Stimulated activated CD8-positive, alpha-beta memory T cell treated with anti-CD3 and anti-CD28 coated beads, Interleukin-4, amount 100 ng/mL, for 1 hour (primary cell): Measurements from ENCODE around the gene VPS54.

Source experiments
- DNase-seq, 2 donors: peaks; one replicate each; pipeline ENCODE4 v3.0.0-alpha.2; 2020; ENCODE audit warnings: low read depth in 2 of 2, low spot score in 1 of 2

Gene VPS54

GRCh38 chr2:63903003-63903402, 116.2 kb downstream of the VPS54 start:
- DNase-seq = no peak

GRCh38 chr2:63902149-63902548, 117.1 kb downstream of the VPS54 start:
- DNase-seq = no peak

GRCh38 chr2:63899639-63900038, 119.6 kb downstream of the VPS54 start:
- no peak for DNase-seq

- DNase-seq = no peak
These were observed 120.4 kb downstream of the VPS54 start for GRCh38 chr2:63898839-63899238.

DNA sequence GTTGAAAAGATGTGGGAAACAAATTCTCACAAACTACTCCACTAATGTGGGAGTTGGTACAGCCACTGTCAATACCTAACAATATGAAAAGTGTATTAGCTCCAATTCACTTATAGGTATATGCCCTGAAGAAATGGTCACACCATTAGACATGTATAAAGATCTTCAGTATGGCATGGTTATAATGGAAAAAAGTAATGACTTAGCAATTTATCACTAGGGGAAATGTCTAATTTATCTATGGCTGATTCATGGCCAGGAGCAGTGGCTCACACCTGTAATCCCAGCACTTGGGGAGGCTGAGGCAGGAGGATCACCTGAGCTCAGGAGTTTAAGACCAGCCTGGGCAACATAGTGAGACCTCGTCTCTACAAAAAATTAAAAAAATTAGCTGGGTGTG, 125.1 kb downstream of the VPS54 start:
- no peak for DNase-seq

DNA sequence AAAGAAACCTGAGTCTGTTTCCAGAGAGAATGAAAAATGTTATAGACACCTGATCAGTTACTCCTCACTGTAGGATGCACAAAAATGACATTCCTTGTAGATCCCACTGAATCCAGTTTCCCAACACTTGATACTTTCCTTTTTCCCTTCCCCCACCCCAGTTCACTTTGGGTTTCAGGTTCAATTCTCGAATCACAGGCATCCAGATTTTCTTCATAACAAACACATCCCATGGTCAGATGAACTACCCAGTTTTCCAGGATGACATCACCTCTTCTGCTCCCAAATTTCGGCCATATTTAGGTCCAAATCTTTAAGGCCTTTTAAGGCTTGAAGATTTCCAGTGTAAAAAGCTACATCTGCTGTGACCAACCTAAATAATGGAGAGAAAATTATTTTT, 126.1 kb downstream of the VPS54 start:
- no peak for DNase-seq

DNA sequence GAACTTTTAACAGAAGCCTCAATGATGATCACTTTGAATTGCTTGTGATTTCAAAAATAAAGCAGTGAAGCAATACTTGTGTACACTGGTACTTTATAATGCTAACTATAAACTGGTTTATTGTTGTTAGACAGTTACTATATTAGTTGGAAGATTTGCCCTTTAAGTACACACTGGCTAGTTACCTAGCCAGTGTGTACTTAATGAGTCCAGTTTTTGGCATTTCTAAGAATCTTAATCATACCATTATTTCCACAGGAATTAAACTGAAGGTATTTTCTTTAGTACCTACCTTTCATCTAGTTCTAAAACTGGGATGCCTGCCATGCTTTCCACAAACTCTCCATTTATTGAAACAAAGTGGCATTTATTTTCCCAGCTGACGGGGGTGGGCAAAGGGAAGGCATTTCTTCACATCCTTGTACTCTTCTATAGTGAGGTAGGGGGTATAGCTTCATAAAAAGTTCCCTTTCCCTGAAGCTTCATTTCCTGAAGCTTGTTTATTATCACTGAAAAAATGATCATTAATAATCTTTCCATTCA, 127.7 kb downstream of the VPS54 start:
- DNase-seq = no peak

- no peak for DNase-seq
These were observed 128.6 kb downstream of the VPS54 start for GRCh38 chr2:63890678-63891077.

GRCh38 chr2:63888490-63889402, 130.5 kb downstream of the VPS54 start:
- no peak for DNase-seq

DNA sequence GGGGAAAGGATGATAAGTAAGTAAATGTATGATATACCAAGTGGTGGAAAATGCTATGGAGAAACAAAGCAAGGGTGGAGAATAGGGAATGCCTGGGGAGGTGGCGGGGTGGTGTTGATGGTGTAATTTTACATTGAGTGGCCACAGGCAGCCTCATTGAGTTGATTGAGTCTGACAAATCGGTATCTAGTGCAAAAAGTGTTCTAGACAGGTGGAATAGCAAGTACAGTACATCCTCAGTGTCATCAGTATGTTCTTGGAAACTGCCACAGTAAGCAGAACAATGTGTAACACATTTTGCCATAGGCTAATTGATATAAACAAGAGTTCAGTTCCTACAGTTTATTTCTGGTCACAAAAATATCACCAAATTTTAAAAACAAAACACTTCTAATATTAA, 131.2 kb downstream of the VPS54 start:
- no peak for DNase-seq

- no peak for DNase-seq
These were observed 132.8 kb downstream of the VPS54 start for GRCh38 chr2:63886445-63886844.

- no peak for DNase-seq
These were observed 136.7 kb downstream of the VPS54 start for GRCh38 chr2:63882395-63883105.

GRCh38 chr2:63881205-63881604, 138.0 kb downstream of the VPS54 start:
- no peak for DNase-seq

DNA sequence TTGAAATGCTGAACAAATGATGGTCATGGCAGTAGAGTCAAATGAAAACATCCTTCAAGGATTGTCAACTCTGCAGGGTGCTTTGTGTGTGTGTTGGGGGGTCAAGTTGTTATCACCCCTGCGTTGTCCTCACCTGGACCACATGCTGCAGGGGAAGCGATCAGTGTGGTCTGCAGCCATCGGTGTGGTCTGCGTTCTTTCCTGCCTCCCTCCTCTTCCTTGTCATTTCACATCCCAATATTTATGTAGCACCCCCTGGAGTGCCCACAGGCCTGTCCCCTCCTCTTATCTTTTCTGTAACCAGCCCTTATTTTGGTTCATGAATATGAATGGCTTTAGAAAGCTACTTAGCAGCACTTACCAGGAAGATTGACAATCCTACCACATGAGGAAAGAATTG, 138.6 kb downstream of the VPS54 start:
- DNase-seq = no peak

DNA sequence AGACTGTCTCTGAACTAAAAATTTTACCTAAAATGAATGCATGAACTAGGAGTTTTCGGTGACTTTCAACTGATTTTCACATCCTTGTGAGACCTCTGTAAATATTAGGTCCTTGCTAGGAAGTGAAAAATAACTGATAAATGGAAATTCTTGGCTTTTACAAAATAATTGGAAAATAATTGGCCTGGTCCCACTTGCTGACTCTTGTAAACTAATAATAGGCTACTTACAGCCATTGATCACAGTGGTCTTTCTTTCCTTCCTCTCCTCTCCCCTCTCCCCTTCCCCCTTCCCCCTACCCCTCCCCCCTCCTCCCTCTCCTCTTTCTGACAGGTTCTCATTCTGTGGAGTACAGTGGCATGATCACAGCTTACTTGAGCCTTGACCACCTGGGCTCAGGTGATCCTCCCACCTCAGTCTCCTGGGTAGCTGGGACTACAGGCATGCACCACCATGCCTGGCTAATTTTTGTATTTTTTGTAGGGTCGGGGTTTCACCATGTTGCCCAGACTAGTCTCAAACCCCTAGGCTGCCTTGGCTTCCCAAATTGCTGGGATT, 139.3 kb downstream of the VPS54 start:
- DNase-seq = no peak

DNA sequence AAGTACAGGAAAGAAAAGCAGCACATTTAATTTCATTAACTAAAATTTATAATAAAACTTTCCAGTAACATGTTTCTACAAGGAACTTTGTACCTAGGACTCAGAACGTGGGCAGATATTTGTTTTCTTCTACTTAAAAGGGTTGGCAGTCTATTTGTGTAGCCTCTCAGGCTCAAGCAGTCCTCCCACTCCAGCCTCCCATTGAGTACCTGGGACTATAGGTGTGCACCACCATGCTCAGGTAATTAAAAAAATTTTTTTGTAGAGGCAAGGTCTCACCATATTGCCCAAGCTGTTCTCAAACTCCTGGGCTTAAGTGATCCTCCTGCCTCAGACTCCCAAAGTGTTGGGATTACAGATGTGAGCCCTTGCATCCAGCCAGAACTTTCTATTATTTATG, 140.7 kb downstream of the VPS54 start:
- no peak for DNase-seq

- DNase-seq = no peak
These were observed 142.9 kb downstream of the VPS54 start for GRCh38 chr2:63876311-63876710.

- DNase-seq = no peak
These were observed 143.5 kb downstream of the VPS54 start for GRCh38 chr2:63875559-63876245.

GRCh38 chr2:63875131-63875527, 144.1 kb downstream of the VPS54 start:
- DNase-seq = no peak

- DNase-seq = no peak
These were observed 144.8 kb downstream of the VPS54 start for GRCh38 chr2:63874204-63875130.
